Central memory CD8-positive, alpha-beta T cell (primary cell): Measurements from ENCODE around the gene CEP78.
"Not testable (repeated sequence)": the region's sequence is repeated elsewhere in the genome, so short reads cannot be mapped to it uniquely, and the experiment has no call there.

Source experiments
- ATAC-seq: fragments of 150-1000 bp; cut with Tn5 transposase; replicated peaks from 2 replicates; pipeline ENCODE4 v1.10.0; 2022; ENCODE audit warnings: mild to moderate bottlenecking, moderate FRiP score, moderate number of reproducible peaks; ENCODE audit not compliant: poor library complexity, severe bottlenecking; ENCODE audit errors: extremely low read depth
- DNase-seq, 2 donors: peaks; one replicate each; pipeline ENCODE4 v3.0.0; 2021; ENCODE audit warnings: low spot score in 2 of 2
- H3K27ac Mint-ChIP-seq: one replicate; pipeline ENCODE4 v1.8.0; 2022; ENCODE audit warnings: low read depth, mild to moderate bottlenecking, moderate library complexity, mixed read lengths
- H3K27me3 Mint-ChIP-seq: one replicate; pipeline ENCODE4 v1.8.0; 2022; ENCODE audit warnings: mixed read lengths
- H3K36me3 Mint-ChIP-seq: one replicate; pipeline ENCODE4 v1.8.0; 2022; ENCODE audit warnings: mild to moderate bottlenecking, moderate library complexity, mixed read lengths; ENCODE audit not compliant: insufficient read depth
- H3K4me1 Mint-ChIP-seq: one replicate; pipeline ENCODE4 v1.8.0; 2022; ENCODE audit warnings: mixed read lengths
- H3K4me3 Mint-ChIP-seq: one replicate; pipeline ENCODE4 v1.8.0; 2022; ENCODE audit warnings: mild to moderate bottlenecking, moderate library complexity, mixed read lengths
- H3K9me3 Mint-ChIP-seq: one replicate; pipeline ENCODE4 v1.8.0; 2022; ENCODE audit warnings: mixed read lengths

Gene CEP78

GRCh38 chr9:78212868-78213267, 23.0 kb upstream of the CEP78 start:
- Mint-ChIP-seq H3K36me3 (peaks cover 7% of the 10 kb centered on the region), H3K27me3 (no peaks in the 10 kb centered on the region), H3K4me3 (no peak overlapping the region), H3K27ac (peak overlapping the region; percentile 68), H3K9me3 (no peaks in the 10 kb centered on the region), H3K4me1 (peaks cover 46% of the 10 kb centered on the region)
- DNase-seq (no peak), ATAC-seq (no peak)

GRCh38 chr9:78213712-78214111, 22.2 kb upstream of the CEP78 start:
- Mint-ChIP-seq H3K9me3 (no peaks in the 10 kb centered on the region), H3K36me3 (peaks cover 7% of the 10 kb centered on the region), H3K4me3 (no peak overlapping the region), H3K27me3 (no peaks in the 10 kb centered on the region), H3K4me1 (peaks cover 40% of the 10 kb centered on the region), H3K27ac (no peak overlapping the region)
- DNase-seq, result no peak
- no peak for ATAC-seq

- Mint-ChIP-seq H3K27ac (no peak overlapping the region), H3K36me3 (peaks cover 6% of the 10 kb centered on the region), H3K9me3 (no peaks in the 10 kb centered on the region), H3K4me1 (peaks cover 35% of the 10 kb centered on the region), H3K4me3 (no peak overlapping the region), H3K27me3 (no peaks in the 10 kb centered on the region)
- ATAC-seq (no peak), DNase-seq (no peak)
These were observed 21.4 kb upstream of the CEP78 start for GRCh38 chr9:78214492-78214891.

- Mint-ChIP-seq H3K27ac (no peak overlapping the region), H3K4me1 (peaks cover 26% of the 10 kb centered on the region), H3K9me3 (no peaks in the 10 kb centered on the region), H3K4me3 (no peak overlapping the region), H3K36me3 (peaks cover 6% of the 10 kb centered on the region), H3K27me3 (no peaks in the 10 kb centered on the region)
- no peak for ATAC-seq
- DNase-seq, result no peak
These were observed 20.2 kb upstream of the CEP78 start for GRCh38 chr9:78215706-78216105.

GRCh38 chr9:78218890-78219289, 17.0 kb upstream of the CEP78 start:
- no peak overlapping the region for H3K27ac Mint-ChIP-seq
- no peaks in the 10 kb centered on the region for H3K27me3 Mint-ChIP-seq
- H3K4me1 Mint-ChIP-seq, result peaks cover 1% of the 10 kb centered on the region
- ATAC-seq (no peak), DNase-seq (no peak)
- no peaks in the 10 kb centered on the region for H3K9me3 Mint-ChIP-seq
- H3K4me3 Mint-ChIP-seq, result no peak overlapping the region
- H3K36me3 Mint-ChIP-seq, result no peaks in the 10 kb centered on the region

- Mint-ChIP-seq H3K4me1 (no peaks in the 10 kb centered on the region), H3K27ac (no peak overlapping the region), H3K27me3 (no peaks in the 10 kb centered on the region), H3K9me3 (no peaks in the 10 kb centered on the region), H3K4me3 (no peak overlapping the region), H3K36me3 (no peaks in the 10 kb centered on the region)
- ATAC-seq (no peak), DNase-seq (no peak)
These were observed 14.4 kb upstream of the CEP78 start for GRCh38 chr9:78221425-78221824.

GRCh38 chr9:78221841-78222240, 14.0 kb upstream of the CEP78 start:
- H3K27ac Mint-ChIP-seq, H3K27me3 Mint-ChIP-seq, DNase-seq, H3K4me3 Mint-ChIP-seq, H3K9me3 Mint-ChIP-seq, H3K36me3 Mint-ChIP-seq, ATAC-seq, H3K4me1 Mint-ChIP-seq: not testable (repeated sequence)

GRCh38 chr9:78230761-78231160, 5.1 kb upstream of the CEP78 start:
- ATAC-seq (no peak), DNase-seq (no peak)
- Mint-ChIP-seq H3K4me1 (no peaks in the 10 kb centered on the region), H3K27me3 (peaks cover 10% of the 10 kb centered on the region), H3K9me3 (no peaks in the 10 kb centered on the region), H3K27ac (no peak overlapping the region), H3K36me3 (peaks cover 3% of the 10 kb centered on the region), H3K4me3 (no peak overlapping the region)

- ATAC-seq, H3K9me3 Mint-ChIP-seq, H3K27me3 Mint-ChIP-seq, DNase-seq, H3K27ac Mint-ChIP-seq, H3K36me3 Mint-ChIP-seq, H3K4me3 Mint-ChIP-seq, H3K4me1 Mint-ChIP-seq: not testable (repeated sequence)
These were observed 3.4 kb upstream of the CEP78 start for GRCh38 chr9:78232471-78232870.

- Mint-ChIP-seq H3K4me3 (no peak overlapping the region), H3K4me1 (peaks cover 25% of the 10 kb centered on the region), H3K27ac (no peak overlapping the region), H3K36me3 (peaks cover 7% of the 10 kb centered on the region), H3K27me3 (no peaks in the 10 kb centered on the region), H3K9me3 (no peaks in the 10 kb centered on the region)
- DNase-seq (no peak), ATAC-seq (no peak)
These were observed 1.1 kb upstream of the CEP78 start for GRCh38 chr9:78234810-78235209.

- DNase-seq (no peak), ATAC-seq (no peak)
- no peaks in the 10 kb centered on the region for H3K9me3 Mint-ChIP-seq
- no peak overlapping the region for H3K4me3 Mint-ChIP-seq
- peak overlapping the region; percentile 88 for H3K27ac Mint-ChIP-seq
- H3K36me3 Mint-ChIP-seq, result peaks cover 12% of the 10 kb centered on the region
- peaks cover 30% of the 10 kb centered on the region for H3K4me1 Mint-ChIP-seq
- no peaks in the 10 kb centered on the region for H3K27me3 Mint-ChIP-seq
These were observed 566 bp upstream of the CEP78 start for GRCh38 chr9:78235256-78235761.

- ATAC-seq (peak; percentile 1), DNase-seq (no peak)
- Mint-ChIP-seq H3K27ac (no peak overlapping the region), H3K4me3 (no peak overlapping the region), H3K36me3 (peaks cover 16% of the 10 kb centered on the region), H3K4me1 (peaks cover 37% of the 10 kb centered on the region), H3K27me3 (no peaks in the 10 kb centered on the region), H3K9me3 (no peaks in the 10 kb centered on the region)
These were observed 656 bp downstream of the CEP78 start for GRCh38 chr9:78236551-78236910.

- no peaks in the 10 kb centered on the region for H3K27me3 Mint-ChIP-seq
These were observed 2.5 kb downstream of the CEP78 start for GRCh38 chr9:78238046-78239038.

More at GRCh38 chr9:78238046-78239038, 2.5 kb downstream of the CEP78 start:
- H3K9me3 Mint-ChIP-seq, result no peaks in the 10 kb centered on the region
- peaks cover 37% of the 10 kb centered on the region for H3K4me1 Mint-ChIP-seq
- H3K27ac Mint-ChIP-seq, result peak overlapping the region; percentile 83
- ATAC-seq (peak; percentile 26), DNase-seq (peak in 1 of 2 donors; percentile 12)
- no peak overlapping the region for H3K4me3 Mint-ChIP-seq
- H3K36me3 Mint-ChIP-seq, result peaks cover 24% of the 10 kb centered on the region
